GM19372 (cell line): Measurements from ENCODE around the gene WDR70.

ENCODE experiments used
- ATAC-seq: cut with Tn5 transposase; IDR thresholded peaks from one replicate; pipeline ENCODE4 v1.9.1; 2021; ENCODE audit warnings: mild to moderate bottlenecking, low read depth, moderate library complexity; ENCODE audit not compliant: unreplicated experiment

The WDR70 gene

GRCh38 chr5:37715992-37716391, 336.9 kb downstream of the WDR70 start:
- ATAC-seq, result no peak

- no peak for ATAC-seq
Observed at GRCh38 chr5:37716405-37716804, 337.3 kb downstream of the WDR70 start.

- ATAC-seq, result no peak
Observed at GRCh38 chr5:37717276-37717612, 338.1 kb downstream of the WDR70 start.

GRCh38 chr5:37717613-37718431, 338.7 kb downstream of the WDR70 start:
- ATAC-seq, result no peak

GRCh38 chr5:37720550-37720952, 341.4 kb downstream of the WDR70 start:
- ATAC-seq, result no peak

GRCh38 chr5:37721447-37721871, 342.3 kb downstream of the WDR70 start:
- peak; percentile 63 for ATAC-seq

- ATAC-seq, result peak; percentile 61
Observed at GRCh38 chr5:37722236-37723161, 343.4 kb downstream of the WDR70 start.

GRCh38 chr5:37723162-37723961, 344.2 kb downstream of the WDR70 start:
- ATAC-seq, result no peak

- ATAC-seq, result no peak
Observed at GRCh38 chr5:37724395-37725125, 345.4 kb downstream of the WDR70 start.

- ATAC-seq, result no peak
Observed at GRCh38 chr5:37725185-37725584, 346.1 kb downstream of the WDR70 start.

GRCh38 chr5:37727238-37727637, 348.1 kb downstream of the WDR70 start:
- ATAC-seq, result no peak

GRCh38 chr5:37730896-37731455, 351.9 kb downstream of the WDR70 start:
- no peak for ATAC-seq

GRCh38 chr5:37734114-37734513, 355.0 kb downstream of the WDR70 start:
- no peak for ATAC-seq

GRCh38 chr5:37735649-37736347, 356.7 kb downstream of the WDR70 start:
- no peak for ATAC-seq

- ATAC-seq, result no peak
Observed at GRCh38 chr5:37736397-37736796, 357.3 kb downstream of the WDR70 start.

GRCh38 chr5:37737326-37738056, 358.4 kb downstream of the WDR70 start:
- ATAC-seq, result no peak

GRCh38 chr5:37738057-37738691, 359.1 kb downstream of the WDR70 start:
- ATAC-seq, result peak; percentile 84

GRCh38 chr5:37738865-37739488, 359.9 kb downstream of the WDR70 start:
- ATAC-seq, result no peak
